K562 (cell line): ENCODE measurements around the gene S100A9.

ENCODE experiments used
- CTCF ChIP-seq, 3 experiments: IDR thresholded peaks in 2 of 3; conservative IDR thresholded peaks in 1 of 3; 2 replicates each; pipeline ENCODE4 v1.5.1; 2011 to 2012; ENCODE audit warnings: low read length in 3 of 3, mild to moderate bottlenecking in 3 of 3, control low read depth in 2 of 3, improper control_type of control experiment in 1 of 3, inconsistent platforms in 1 of 3, low read depth in 1 of 3, mixed read lengths in 1 of 3, moderate library complexity in 1 of 3; ENCODE audit not compliant: insufficient read depth in 2 of 3
- DPF2 ChIP-seq: fragments of 450-650 bp; IDR thresholded peaks from 2 replicates; pipeline ENCODE4 v1.6.1; 2016
- SMARCC2 ChIP-seq: fragments of 450-650 bp; IDR thresholded peaks from 2 replicates; pipeline ENCODE4 v1.6.1; 2017; ENCODE audit warnings: antibody characterized with exemption, moderate library complexity, mild to moderate bottlenecking, low read depth

DNA sequence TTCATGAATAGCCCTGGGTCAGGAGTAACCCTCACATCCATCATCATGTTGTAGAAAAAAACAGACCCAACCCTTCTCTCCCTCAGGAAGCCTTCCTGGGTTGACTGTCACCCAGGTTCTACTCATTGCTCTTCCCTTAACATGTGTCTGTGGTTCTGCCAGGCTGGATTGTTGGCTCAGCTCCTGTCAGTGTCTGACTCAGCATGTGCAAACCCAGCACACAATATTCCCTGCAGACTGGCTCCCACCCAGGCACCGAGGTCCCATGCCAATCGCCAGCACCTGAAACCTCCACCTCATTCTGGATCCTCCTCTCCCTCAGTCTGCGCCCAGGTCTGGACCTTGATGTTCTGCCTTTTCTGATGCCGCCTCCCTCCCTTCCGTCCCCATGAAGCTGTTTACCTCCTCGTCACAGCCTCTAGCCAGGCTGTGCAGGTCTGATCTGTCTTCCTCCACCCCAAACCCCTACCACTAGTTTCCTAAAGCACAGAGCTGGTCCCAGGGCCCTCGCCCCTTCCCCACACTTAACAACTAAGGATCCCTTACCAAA, 37.6 kb downstream of the S100A9 start:
- TF ChIP-seq CTCF (IDR thresholded peaks at IDR 0.05 in 2 of 3, conservative IDR thresholded peaks at IDR 0.05 in 1 of 3; ENCODE audit: insufficient read depth in 2 of 3, low read depth in 1 of 3, low read length in 3 of 3) = no peak
- no peak for TF ChIP-seq SMARCC2
- TF ChIP-seq DPF2 = no peak
